ENCODE measurements around the gene ZNF644. TPM values are rescaled to one million over a fixed set of nuclear protein-coding genes. Genes with fewer than 3 reads are reported as not detected.
A peak's percentile ranks its signal among the peaks of the same experiment; 100 is the strongest.
"Not testable (repeated sequence)": the region's sequence is repeated elsewhere in the genome, so short reads cannot be mapped to it uniquely, and the experiment has no call there.

ZNF644 gene
- total and polyA plus RNA-seq, 3 experiments from 2014 or later, result 49.4 to 50.7 (median 49.7) TPM

- H3K4me3 Mint-ChIP-seq; H3K36me3 ChIP-seq (ENCODE audit: insufficient read depth, low read length); CTCF ChIA-PET; H3K27me3 ChIP-seq (ENCODE audit: insufficient read depth, low read length, poor library complexity, severe bottlenecking); H3K9me3 ChIP-seq (ENCODE audit: low read length); POLR2A ChIA-PET; H3K4me1 Mint-ChIP-seq; H3K27ac ChIP-seq (ENCODE audit: low read depth, low read length); H3K27me3 Mint-ChIP-seq; H3K4me1 ChIP-seq (ENCODE audit: insufficient read depth, low read length); H3K4me3 ChIP-seq (ENCODE audit: low read length); DNase-seq: not testable (repeated sequence)
- H3K36me3 Mint-ChIP-seq, result peaks cover 5 to 26% (median 7%) of the 10 kb centered on the region in 3 donors
- peaks cover 0 to 11% (median 7%) of the 10 kb centered on the region in 5 donors for H3K9me3 Mint-ChIP-seq
- peak overlapping the region in 1 of 8 donors; percentile 43 for H3K27ac Mint-ChIP-seq
Observed at GRCh38 chr1:90891756-90892155, 130.1 kb downstream of the ZNF644 start.

- Mint-ChIP-seq H3K4me3 (no peak overlapping the region), H3K36me3 (peaks cover 2 to 27% (median 3%) of the 10 kb centered on the region in 3 donors), H3K4me1 (no peaks in the 10 kb centered on the region), H3K27me3 (peaks cover 11 to 32% of the 10 kb centered on the region in 2 donors), H3K9me3 (peaks cover 42 to 55% (median 46%) of the 10 kb centered on the region in 5 donors), H3K27ac (no peak overlapping the region)
- peaks cover 8% of the 10 kb centered on the region for H3K9me3 ChIP-seq (ENCODE audit: low read length)
- no peak overlapping the region for H3K4me3 ChIP-seq (ENCODE audit: low read length)
- DNase-seq, result no peak
- H3K27me3 ChIP-seq (ENCODE audit: insufficient read depth, low read length, poor library complexity, severe bottlenecking), result no peaks in the 10 kb centered on the region
- H3K4me1 ChIP-seq (ENCODE audit: insufficient read depth, low read length), result no peaks in the 10 kb centered on the region
- CTCF ChIA-PET, result no interaction called here
- no peak overlapping the region for H3K27ac ChIP-seq (ENCODE audit: low read depth, low read length)
- POLR2A ChIA-PET, result no interaction called here
- H3K36me3 ChIP-seq (ENCODE audit: insufficient read depth, low read length), result no peaks in the 10 kb centered on the region
Observed at GRCh38 chr1:90882221-90882620, 139.6 kb downstream of the ZNF644 start.

- Histone ChIP-seq H3K4me3 (ENCODE audit: low read length) (no peak overlapping the region), H3K9me3 (ENCODE audit: low read length) (peaks cover 8% of the 10 kb centered on the region), H3K27me3 (ENCODE audit: insufficient read depth, low read length, poor library complexity, severe bottlenecking) (no peaks in the 10 kb centered on the region), H3K27ac (ENCODE audit: low read depth, low read length) (no peak overlapping the region), H3K36me3 (ENCODE audit: insufficient read depth, low read length) (no peaks in the 10 kb centered on the region), H3K4me1 (ENCODE audit: insufficient read depth, low read length) (no peaks in the 10 kb centered on the region)
- DNase-seq, result no peak
- POLR2A ChIA-PET, result no interaction called here
- CTCF ChIA-PET, result no interaction called here
- H3K9me3 Mint-ChIP-seq, result peaks cover 46 to 55% (median 49%) of the 10 kb centered on the region in 5 donors
- H3K36me3 Mint-ChIP-seq, result peaks cover 2 to 31% (median 3%) of the 10 kb centered on the region in 3 donors
- H3K4me3 Mint-ChIP-seq, result no peak overlapping the region
- no peak overlapping the region for H3K27ac Mint-ChIP-seq
- no peaks in the 10 kb centered on the region for H3K4me1 Mint-ChIP-seq
- H3K27me3 Mint-ChIP-seq, result peaks cover 11 to 38% of the 10 kb centered on the region in 2 donors
Observed at GRCh38 chr1:90881034-90881433, 140.8 kb downstream of the ZNF644 start.

- peaks cover 18 to 47% of the 10 kb centered on the region in 2 donors for H3K27me3 Mint-ChIP-seq
- no peak overlapping the region for H3K4me3 Mint-ChIP-seq
- Histone ChIP-seq H3K4me3 (ENCODE audit: low read length) (no peak overlapping the region), H3K27ac (ENCODE audit: low read depth, low read length) (no peak overlapping the region), H3K36me3 (ENCODE audit: insufficient read depth, low read length) (no peaks in the 10 kb centered on the region), H3K27me3 (ENCODE audit: insufficient read depth, low read length, poor library complexity, severe bottlenecking) (no peaks in the 10 kb centered on the region), H3K9me3 (ENCODE audit: low read length) (peaks cover 8% of the 10 kb centered on the region), H3K4me1 (ENCODE audit: insufficient read depth, low read length) (no peaks in the 10 kb centered on the region)
- CTCF ChIA-PET, result no interaction called here
- H3K36me3 Mint-ChIP-seq, result peaks cover 2 to 31% (median 3%) of the 10 kb centered on the region in 3 donors
- POLR2A ChIA-PET, result no interaction called here
- no peak overlapping the region for H3K27ac Mint-ChIP-seq
- no peaks in the 10 kb centered on the region for H3K4me1 Mint-ChIP-seq
- no peak for DNase-seq
- peaks cover 46 to 55% (median 49%) of the 10 kb centered on the region in 5 donors for H3K9me3 Mint-ChIP-seq
Observed at GRCh38 chr1:90879281-90879680, 142.6 kb downstream of the ZNF644 start.

- H3K27me3 Mint-ChIP-seq, result peaks cover 10 to 33% of the 10 kb centered on the region in 2 donors
- Histone ChIP-seq H3K27ac (ENCODE audit: low read depth, low read length) (no peak overlapping the region), H3K9me3 (ENCODE audit: low read length) (peaks cover 8% of the 10 kb centered on the region), H3K4me3 (ENCODE audit: low read length) (no peak overlapping the region), H3K27me3 (ENCODE audit: insufficient read depth, low read length, poor library complexity, severe bottlenecking) (no peaks in the 10 kb centered on the region), H3K36me3 (ENCODE audit: insufficient read depth, low read length) (no peaks in the 10 kb centered on the region), H3K4me1 (ENCODE audit: insufficient read depth, low read length) (no peaks in the 10 kb centered on the region)
- ChIA-PET POLR2A (interaction anchor here (0.7 kb wide), 1 partner anchor 11 kb away, joined by 3 read pairs; no protein-coding TSS in a partner anchor), CTCF (no interaction called here)
- peaks cover 30 to 39% (median 33%) of the 10 kb centered on the region in 5 donors for H3K9me3 Mint-ChIP-seq
- H3K4me1 Mint-ChIP-seq, result no peaks in the 10 kb centered on the region
- H3K36me3 Mint-ChIP-seq, result peaks cover 2 to 34% (median 3%) of the 10 kb centered on the region in 3 donors
- no peak for DNase-seq
- no peak overlapping the region for H3K4me3 Mint-ChIP-seq
- no peak overlapping the region for H3K27ac Mint-ChIP-seq
Observed at GRCh38 chr1:90876101-90876500, 145.7 kb downstream of the ZNF644 start.
